GM18907 (cell line): ENCODE results near the gene IL22RA1.

Experiments
- ATAC-seq: cut with Tn5 transposase; IDR thresholded peaks from one replicate; pipeline ENCODE4 v1.9.1; 2021; ENCODE audit warnings: mild to moderate bottlenecking, moderate library complexity; ENCODE audit not compliant: unreplicated experiment

Gene IL22RA1

GRCh38 chr1:24139841-24140425 lies 3.0 kb downstream of the IL22RA1 start:
- ATAC-seq = no peak

- no peak for ATAC-seq
These were observed 3.8 kb downstream of the IL22RA1 start for GRCh38 chr1:24139222-24139489.

- ATAC-seq = no peak
These were observed 4.3 kb downstream of the IL22RA1 start for GRCh38 chr1:24138476-24139221.

GRCh38 chr1:24136956-24137539 lies 5.9 kb downstream of the IL22RA1 start:
- no peak for ATAC-seq

GRCh38 chr1:24134376-24134775 lies 8.6 kb downstream of the IL22RA1 start:
- no peak for ATAC-seq

- ATAC-seq = no peak
These were observed 9.1 kb downstream of the IL22RA1 start for GRCh38 chr1:24133819-24134218.

- ATAC-seq = no peak
These were observed 12.6 kb downstream of the IL22RA1 start for GRCh38 chr1:24130385-24130784.

GRCh38 chr1:24127801-24128363 lies 15.1 kb downstream of the IL22RA1 start:
- no peak for ATAC-seq

GRCh38 chr1:24127134-24127800 lies 15.7 kb downstream of the IL22RA1 start:
- ATAC-seq = no peak

- ATAC-seq = no peak
These were observed 16.3 kb downstream of the IL22RA1 start for GRCh38 chr1:24126672-24127023.

GRCh38 chr1:24126018-24126671 lies 16.8 kb downstream of the IL22RA1 start:
- no peak for ATAC-seq

- no peak for ATAC-seq
These were observed 17.5 kb downstream of the IL22RA1 start for GRCh38 chr1:24125456-24125855.

- ATAC-seq = no peak
These were observed 18.0 kb downstream of the IL22RA1 start for GRCh38 chr1:24124980-24125379.

- no peak for ATAC-seq
These were observed 19.3 kb downstream of the IL22RA1 start for GRCh38 chr1:24123611-24124010.

- ATAC-seq = no peak
These were observed 20.2 kb downstream of the IL22RA1 start for GRCh38 chr1:24122776-24123175.

GRCh38 chr1:24121406-24121805 lies 21.5 kb downstream of the IL22RA1 start:
- no peak for ATAC-seq

- no peak for ATAC-seq
These were observed 22.0 kb downstream of the IL22RA1 start for GRCh38 chr1:24120965-24121364.

- ATAC-seq = no peak
These were observed 22.8 kb downstream of the IL22RA1 start for GRCh38 chr1:24119859-24120756.

- ATAC-seq = no peak
These were observed 23.5 kb downstream of the IL22RA1 start for GRCh38 chr1:24119489-24119858.
